ENCODE data around the gene SYNGR4.
A peak's percentile ranks its signal among the peaks of the same experiment; 100 is the strongest.

GRCh38 chr19:48333467-48334384 is 30.4 kb upstream of the SYNGR4 start:
- TF ChIP-seq POLR2A (IDR thresholded peaks at IDR 0.05) (peak; percentile 47), POLR2AphosphoS5 (IDR thresholded peaks at IDR 0.05) (peak; percentile 17 to 57 (median 56)), CTCF (IDR thresholded peaks at IDR 0.05) (peak; percentile 77 to 94 (median 84)), EP300 (IDR thresholded peaks at IDR 0.05; ENCODE audit: low read depth) (no peak)

Measured in transverse colon (tissue), 4 donors.